Transverse colon (tissue), 4 donors: Measurements from ENCODE around the gene LARP4B.

ENCODE experiments used
- CTCF ChIP-seq, 5 experiments: fragments of 200-600 bp in 3 of 5; fragments of 450-650 bp in 2 of 5; sonication (generic) in 3 of 5; IDR thresholded peaks; 1 replicate in 2 of 5; 2 replicates in 3 of 5; pipeline ENCODE4 v1.5.1; 2016 to 2017; ENCODE audit warnings: antibody characterized with exemption in 5 of 5, inconsistent platforms in 3 of 5, mild to moderate bottlenecking in 2 of 5, moderate library complexity in 1 of 5
- POLR2AphosphoS5 ChIP-seq, 3 donors: sonication (generic); formaldehyde crosslinking; IDR thresholded peaks; one replicate each; pipeline ENCODE4 v1.6.1; 2016; ENCODE audit warnings: antibody characterized with exemption in 3 of 3

GRCh38 chr10:792792-793100, 138.8 kb downstream of the LARP4B start:
- TF ChIP-seq CTCF (IDR thresholded peaks at IDR 0.05) (no peak), POLR2AphosphoS5 (IDR thresholded peaks at IDR 0.05) (no peak)
